ENCODE data around the gene AIMP1.

- no peak for TF ChIP-seq ZNF230 (CRISPR knock-in tag; IDR thresholded peaks at IDR 0.05)
- no peak for TF ChIP-seq HDAC2 (CRISPR knock-in tag; IDR thresholded peaks at IDR 0.05)
- TF ChIP-seq NFATC3 (CRISPR knock-in tag; IDR thresholded peaks at IDR 0.05) = no peak
- TF ChIP-seq NONO (IDR thresholded peaks at IDR 0.05) = no peak
- no peak for TF ChIP-seq NONO (CRISPR knock-in tag; conservative IDR thresholded peaks at IDR 0.05)
- TF ChIP-seq RERE (CRISPR knock-in tag; IDR thresholded peaks at IDR 0.05; ENCODE audit: low read depth) = no peak
- TF ChIP-seq CTCF (CRISPR knock-in tag; IDR thresholded peaks at IDR 0.05) = no peak
- no peak for TF ChIP-seq HMG20A (CRISPR knock-in tag; IDR thresholded peaks at IDR 0.05; ENCODE audit: borderline replicate concordance)
- TF ChIP-seq MLX (CRISPR knock-in tag; IDR thresholded peaks at IDR 0.05) = no peak
- no peak for TF ChIP-seq JUND (CRISPR knock-in tag; IDR thresholded peaks at IDR 0.05)
These were observed 56.7 kb downstream of the AIMP1 start for GRCh38 chr4:106373026-106373425.

Data from HepG2 (cell line).